ENCODE results near the gene SEC24B. TPM values are rescaled to one million over a fixed set of nuclear protein-coding genes. Genes with fewer than 3 reads are reported as not detected.

Gene SEC24B
- total and polyA plus RNA-seq, 10 of the 15 experiments (the other 5 are each of a cell fraction or from before 2014, with no cell fraction given) = 6.4 to 43.2 (median 16.0) TPM

DNA sequence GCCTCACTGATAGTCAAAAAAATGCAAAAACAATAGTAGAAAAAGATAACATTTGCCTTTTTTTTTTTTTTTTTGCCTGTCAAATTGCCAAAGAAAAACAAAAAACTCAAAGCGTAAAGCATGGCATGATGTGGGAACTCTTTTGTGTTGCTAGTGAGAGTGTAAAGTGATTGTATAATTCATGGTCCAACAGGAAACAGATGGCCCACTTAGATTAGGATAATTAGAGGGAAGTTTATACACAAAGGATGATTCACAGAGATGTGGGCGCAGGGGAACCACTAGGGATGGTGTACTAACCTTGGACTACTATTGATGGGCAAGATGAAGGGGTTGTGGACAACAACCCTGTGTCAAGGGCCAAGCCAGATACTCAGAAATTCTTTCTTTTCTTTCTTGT lies 142.8 kb downstream of the SEC24B start (continued):
- TF ChIP-seq SREBF1 (IDR thresholded peaks at IDR 0.05; ENCODE audit: low read length) (no peak), SRF (IDR thresholded peaks at IDR 0.05; ENCODE audit: low read depth in 2 of 2, low read length in 2 of 2) (no peak), GATAD2B (conservative IDR thresholded peaks at IDR 0.05; ENCODE audit: low read depth) (no peak), NR2C2 (IDR thresholded peaks at IDR 0.05; ENCODE audit: borderline replicate concordance, control insufficient read depth, insufficient read length, low read depth) (no peak)
- TF ChIP-seq, protein P1, sequence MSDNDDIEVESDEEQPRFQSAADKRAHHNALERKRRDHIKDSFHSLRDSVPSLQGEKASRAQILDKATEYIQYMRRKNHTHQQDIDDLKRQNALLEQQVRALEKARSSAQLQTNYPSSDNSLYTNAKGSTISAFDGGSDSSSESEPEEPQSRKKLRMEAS (IDR thresholded peaks at IDR 0.05; ENCODE audit: low read depth, low read length) = no peak

DNA sequence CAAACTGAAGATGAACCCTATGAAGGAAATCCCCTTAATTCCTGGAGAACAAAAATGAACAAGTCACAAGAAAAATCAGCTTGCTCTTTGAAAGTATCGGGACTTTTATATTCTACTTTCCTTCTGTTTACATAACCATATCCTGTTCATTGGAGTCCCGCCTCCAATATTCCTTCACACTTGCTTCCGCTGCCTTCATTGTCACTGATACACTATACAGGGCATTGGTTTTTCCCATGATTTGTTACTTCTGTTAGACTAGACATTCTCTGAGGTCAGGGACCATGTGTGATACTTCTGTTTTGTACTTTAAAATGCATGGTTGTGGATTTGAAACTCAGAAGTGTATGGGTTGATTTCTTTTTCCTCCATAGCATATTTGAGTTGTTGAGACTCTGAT lies 145.2 kb downstream of the SEC24B start:
- ATAC-seq (no peak), DNase-seq (ENCODE audit: low read depth, low spot score) (no peak), FAIRE-seq (no peak)
- Histone ChIP-seq H3K36me3 (ENCODE audit: control insufficient read depth in 2 of 2, insufficient read depth in 2 of 2, low read length in 1 of 2) (no peaks in the 10 kb centered on the region), H3K4me3 (no peak overlapping the region), H3K9me3 (replicated peaks; ENCODE audit: control insufficient read depth, insufficient read depth, low read length) (no peaks in the 10 kb centered on the region; the same call in 2 of the 3 replicates), H3K27me3 (replicated peaks in 1 of 2; ENCODE audit: control insufficient read depth in 2 of 2, insufficient read depth in 2 of 2, low read length in 1 of 2) (no peaks in the 10 kb centered on the region), H3K79me2 (ENCODE audit: control insufficient read depth, insufficient read depth, low read length) (no peaks in the 10 kb centered on the region), H3K9ac (ENCODE audit: control insufficient read depth, insufficient read depth, low read length) (no peak overlapping the region), H2AFZ (ENCODE audit: control insufficient read depth, low read depth, low read length) (no peak overlapping the region), H4K20me1 (ENCODE audit: control insufficient read depth, insufficient read depth) (no peaks in the 10 kb centered on the region), H3K4me2 (ENCODE audit: control insufficient read depth, insufficient read depth) (no peak overlapping the region), H3K27ac (ENCODE audit: control insufficient read depth, insufficient read depth) (no peak overlapping the region), H3K4me1 (ENCODE audit: control insufficient read depth, insufficient read depth, low read length) (no peaks in the 10 kb centered on the region)
- POLR2A ChIA-PET = no interaction called here
- CTCF ChIA-PET = interaction anchor here (0.6 to 0.7 kb wide), 2 partner anchors 172 to 872 kb away, joined by 3 read pairs; no protein-coding TSS in a partner anchor
- 97% methylated on average over 3 of the region's 3 CpGs for WGBS (ENCODE audit: insufficient coverage, insufficient replicate concordance, low lambda C conversion rate, missing lambda C conversion rate)
- in situ Hi-C loops (cut with MboI) = no loop called here
- BruUV-seq (replicated peaks) = no TSS peak
- SMC1A ChIA-PET (ENCODE audit: uncharacterized antibody, unreplicated experiment) = no interaction called here
- RAD21 ChIA-PET (ENCODE audit: unreplicated experiment) = no interaction called here
- intact Hi-C loops (cut with micrococcal nuclease; ENCODE audit: unreplicated experiment) = no loop called here
- no peak for TF ChIP-seq CEBPB (IDR thresholded peaks at IDR 0.05; ENCODE audit: borderline replicate concordance in 1 of 2, low read depth in 2 of 2, low read length in 2 of 2)
- TF ChIP-seq GATAD2B (conservative IDR thresholded peaks at IDR 0.05; ENCODE audit: low read depth) = no peak
- TF ChIP-seq SUZ12 (IDR thresholded peaks at IDR 0.05; ENCODE audit: unreplicated experiment) = no peak
- no peak for TF ChIP-seq STAT1 (conservative IDR thresholded peaks at IDR 0.05)
- no peak for TF ChIP-seq PML (IDR thresholded peaks at IDR 0.05; ENCODE audit: low read length)
- no peak for TF ChIP-seq NBN (IDR thresholded peaks at IDR 0.05)
- TF ChIP-seq, protein P2, sequence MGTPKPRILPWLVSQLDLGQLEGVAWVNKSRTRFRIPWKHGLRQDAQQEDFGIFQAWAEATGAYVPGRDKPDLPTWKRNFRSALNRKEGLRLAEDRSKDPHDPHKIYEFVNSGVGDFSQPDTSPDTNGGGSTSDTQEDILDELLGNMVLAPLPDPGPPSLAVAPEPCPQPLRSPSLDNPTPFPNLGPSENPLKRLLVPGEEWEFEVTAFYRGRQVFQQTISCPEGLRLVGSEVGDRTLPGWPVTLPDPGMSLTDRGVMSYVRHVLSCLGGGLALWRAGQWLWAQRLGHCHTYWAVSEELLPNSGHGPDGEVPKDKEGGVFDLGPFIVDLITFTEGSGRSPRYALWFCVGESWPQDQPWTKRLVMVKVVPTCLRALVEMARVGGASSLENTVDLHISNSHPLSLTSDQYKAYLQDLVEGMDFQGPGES (IDR thresholded peaks at IDR 0.05) = no peak
- no peak for TF ChIP-seq RBBP5 (conservative IDR thresholded peaks at IDR 0.05)
- TF ChIP-seq, protein P3, sequence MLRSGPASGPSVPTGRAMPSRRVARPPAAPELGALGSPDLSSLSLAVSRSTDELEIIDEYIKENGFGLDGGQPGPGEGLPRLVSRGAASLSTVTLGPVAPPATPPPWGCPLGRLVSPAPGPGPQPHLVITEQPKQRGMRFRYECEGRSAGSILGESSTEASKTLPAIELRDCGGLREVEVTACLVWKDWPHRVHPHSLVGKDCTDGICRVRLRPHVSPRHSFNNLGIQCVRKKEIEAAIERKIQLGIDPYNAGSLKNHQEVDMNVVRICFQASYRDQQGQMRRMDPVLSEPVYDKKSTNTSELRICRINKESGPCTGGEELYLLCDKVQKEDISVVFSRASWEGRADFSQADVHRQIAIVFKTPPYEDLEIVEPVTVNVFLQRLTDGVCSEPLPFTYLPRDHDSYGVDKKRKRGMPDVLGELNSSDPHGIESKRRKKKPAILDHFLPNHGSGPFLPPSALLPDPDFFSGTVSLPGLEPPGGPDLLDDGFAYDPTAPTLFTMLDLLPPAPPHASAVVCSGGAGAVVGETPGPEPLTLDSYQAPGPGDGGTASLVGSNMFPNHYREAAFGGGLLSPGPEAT (IDR thresholded peaks at IDR 0.05; ENCODE audit: low read depth) = no peak
- no peak for TF ChIP-seq WRNIP1 (IDR thresholded peaks at IDR 0.05; ENCODE audit: borderline replicate concordance, low read depth, low read length)
- no peak for TF ChIP-seq LARP7 (IDR thresholded peaks at IDR 0.05)
- TF ChIP-seq CBX5 (IDR thresholded peaks at IDR 0.05; ENCODE audit: low read depth) = no peak
- TF ChIP-seq SPI1 (IDR thresholded peaks at IDR 0.05; ENCODE audit: borderline replicate concordance, insufficient read depth, low read depth, low read length) = no peak
- TF ChIP-seq RFX5 (IDR thresholded peaks at IDR 0.05; ENCODE audit: low read depth, low read length) = no peak
- TF ChIP-seq NFIC (IDR thresholded peaks at IDR 0.05; ENCODE audit: low read depth, low read length) = no peak
